SH-SY5Y (cell line): ENCODE measurements around the gene RACK1.

Source experiments
- GATA2 ChIP-seq: IDR thresholded peaks from 2 replicates; pipeline ENCODE4 v1.6.1; 2011; ENCODE audit warnings: mild to moderate bottlenecking, low read depth, low read length
- GATA3 ChIP-seq: IDR thresholded peaks from 2 replicates; pipeline ENCODE4 v1.6.1; 2011; ENCODE audit warnings: low read depth, mild to moderate bottlenecking, low read length, moderate library complexity

DNA sequence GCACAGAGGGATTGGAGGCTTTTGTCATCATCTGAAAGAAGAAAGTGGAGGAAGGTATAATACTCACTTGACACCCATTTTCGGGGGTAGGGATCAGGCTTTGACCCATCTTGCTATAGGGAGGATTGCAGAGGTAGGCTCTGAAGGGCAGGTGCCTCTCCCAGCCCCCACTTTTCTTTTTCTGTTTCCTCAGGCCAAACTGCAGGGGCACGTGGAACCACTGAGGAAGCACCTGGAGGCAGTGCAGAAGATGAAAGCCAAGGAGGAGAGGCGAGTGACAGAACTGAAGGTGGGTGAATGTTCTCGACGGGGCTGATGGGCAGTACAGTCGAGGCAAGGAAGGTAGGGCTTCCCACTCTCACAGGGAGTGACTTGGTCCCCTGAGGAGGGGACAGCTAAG is 13.2 kb downstream of the RACK1 start:
- TF ChIP-seq GATA2 (no peak), GATA3 (no peak)
